Activated T-cell treated with anti-CD3 and anti-CD28 coated beads, Interleukin-2, amount 50 U/mL, for 24 hours (primary cell): ENCODE data around the gene ELOVL2.
A peak's percentile ranks its signal among the peaks of the same experiment; 100 is the strongest.
"Not testable (repeated sequence)": the region's sequence is repeated elsewhere in the genome, so short reads cannot be mapped to it uniquely, and the experiment has no call there.

Experiments
- DNase-seq: peaks from one replicate; pipeline ENCODE4 v3.0.0-alpha.2; 2020
- H3K27ac Mint-ChIP-seq: 2 replicates; pipeline ENCODE4 v1.8.0; 2020; ENCODE audit warnings: mild to moderate bottlenecking, mixed read lengths
- H3K27me3 Mint-ChIP-seq: 2 replicates; pipeline ENCODE4 v1.8.0; 2020; ENCODE audit warnings: mixed read lengths
- H3K36me3 Mint-ChIP-seq: 2 replicates; pipeline ENCODE4 v1.8.0; 2020; ENCODE audit warnings: low read depth, mixed read lengths
- H3K4me1 Mint-ChIP-seq: 2 replicates; pipeline ENCODE4 v1.8.0; 2020; ENCODE audit warnings: low read depth, mixed read lengths
- H3K4me3 Mint-ChIP-seq: 2 replicates; pipeline ENCODE4 v1.8.0; 2020; ENCODE audit warnings: mild to moderate bottlenecking, moderate library complexity, mixed read lengths
- H3K9me3 Mint-ChIP-seq: 2 replicates; pipeline ENCODE4 v1.8.0; 2020; ENCODE audit warnings: mixed read lengths

Gene ELOVL2

GRCh38 chr6:11043961-11044711, at the start of gene ELOVL2:
Gene ELOVL2 (minus strand): TSS chr6:11044305. CDS start chr6:11044230, 75 bp downstream.
- Mint-ChIP-seq H3K36me3 (no peaks in the 10 kb centered on the region), H3K27me3 (peaks cover 70% of the 10 kb centered on the region), H3K4me1 (peaks cover 13% of the 10 kb centered on the region), H3K9me3 (peaks cover 2% of the 10 kb centered on the region), H3K4me3 (peak within 1 kb of the TSS; percentile 69), H3K27ac (no peak within 1 kb of the TSS)
- DNase-seq: peak; percentile 34

GRCh38 chr6:11093376-11093625, 49.2 kb upstream of the ELOVL2 start:
- peaks cover 32% of the 10 kb centered on the region for H3K4me1 Mint-ChIP-seq
- no peaks in the 10 kb centered on the region for H3K9me3 Mint-ChIP-seq
- peak overlapping the region; percentile 98 for H3K27ac Mint-ChIP-seq
- no peaks in the 10 kb centered on the region for H3K27me3 Mint-ChIP-seq
- no peak for DNase-seq
- H3K4me3 Mint-ChIP-seq: peak overlapping the region; percentile 94
- H3K36me3 Mint-ChIP-seq: peaks cover 30% of the 10 kb centered on the region

GRCh38 chr6:11092668-11093375, 48.7 kb upstream of the ELOVL2 start:
- DNase-seq: no peak

GRCh38 chr6:11091141-11091540, 47.0 kb upstream of the ELOVL2 start:
- Mint-ChIP-seq H3K36me3 (peaks cover 14% of the 10 kb centered on the region), H3K4me1 (peaks cover 22% of the 10 kb centered on the region)
- H3K4me3 Mint-ChIP-seq, DNase-seq, H3K9me3 Mint-ChIP-seq, H3K27me3 Mint-ChIP-seq, H3K27ac Mint-ChIP-seq: not testable (repeated sequence)

More at GRCh38 chr6:11092668-11093375, 48.7 kb upstream of the ELOVL2 start:
- Mint-ChIP-seq H3K27me3 (no peaks in the 10 kb centered on the region), H3K9me3 (no peaks in the 10 kb centered on the region), H3K27ac (peak overlapping the region; percentile 98), H3K4me1 (peaks cover 28% of the 10 kb centered on the region), H3K4me3 (peak overlapping the region; percentile 94), H3K36me3 (peaks cover 26% of the 10 kb centered on the region)

GRCh38 chr6:11089695-11090094, 45.6 kb upstream of the ELOVL2 start:
- H3K4me3 Mint-ChIP-seq: no peak overlapping the region
- DNase-seq: no peak
- no peaks in the 10 kb centered on the region for H3K9me3 Mint-ChIP-seq
- H3K27ac Mint-ChIP-seq: no peak overlapping the region
- peaks cover 9% of the 10 kb centered on the region for H3K4me1 Mint-ChIP-seq
- peaks cover 11% of the 10 kb centered on the region for H3K36me3 Mint-ChIP-seq
- peaks cover 3% of the 10 kb centered on the region for H3K27me3 Mint-ChIP-seq

- not testable (repeated sequence) for H3K27ac Mint-ChIP-seq, H3K27me3 Mint-ChIP-seq, H3K36me3 Mint-ChIP-seq, DNase-seq, H3K4me1 Mint-ChIP-seq, H3K4me3 Mint-ChIP-seq, H3K9me3 Mint-ChIP-seq
Measured at GRCh38 chr6:11087141-11087812, 43.2 kb upstream of the ELOVL2 start.

- Mint-ChIP-seq H3K4me3 (no peak overlapping the region), H3K4me1 (no peaks in the 10 kb centered on the region), H3K27me3 (peaks cover 3% of the 10 kb centered on the region), H3K9me3 (no peaks in the 10 kb centered on the region), H3K27ac (no peak overlapping the region), H3K36me3 (no peaks in the 10 kb centered on the region)
- DNase-seq: no peak
Measured at GRCh38 chr6:11085758-11086435, 41.8 kb upstream of the ELOVL2 start.

GRCh38 chr6:11083956-11084355, 39.9 kb upstream of the ELOVL2 start:
- no peak overlapping the region for H3K4me3 Mint-ChIP-seq
- H3K27ac Mint-ChIP-seq: no peak overlapping the region
- no peaks in the 10 kb centered on the region for H3K4me1 Mint-ChIP-seq
- H3K27me3 Mint-ChIP-seq: peaks cover 3% of the 10 kb centered on the region
- no peak for DNase-seq
- no peaks in the 10 kb centered on the region for H3K36me3 Mint-ChIP-seq
- H3K9me3 Mint-ChIP-seq: no peaks in the 10 kb centered on the region

- H3K27me3 Mint-ChIP-seq: peaks cover 3% of the 10 kb centered on the region
- DNase-seq: no peak
- H3K27ac Mint-ChIP-seq: no peak overlapping the region
- no peaks in the 10 kb centered on the region for H3K36me3 Mint-ChIP-seq
- H3K4me1 Mint-ChIP-seq: no peaks in the 10 kb centered on the region
- no peaks in the 10 kb centered on the region for H3K9me3 Mint-ChIP-seq
- H3K4me3 Mint-ChIP-seq: no peak overlapping the region
Measured at GRCh38 chr6:11083491-11083890, 39.4 kb upstream of the ELOVL2 start.

GRCh38 chr6:11080296-11080695, 36.2 kb upstream of the ELOVL2 start:
- no peaks in the 10 kb centered on the region for H3K27me3 Mint-ChIP-seq
- no peak for DNase-seq
- H3K4me3 Mint-ChIP-seq: no peak overlapping the region
- no peaks in the 10 kb centered on the region for H3K36me3 Mint-ChIP-seq
- H3K27ac Mint-ChIP-seq: no peak overlapping the region
- H3K4me1 Mint-ChIP-seq: no peaks in the 10 kb centered on the region
- H3K9me3 Mint-ChIP-seq: no peaks in the 10 kb centered on the region

- H3K9me3 Mint-ChIP-seq: no peaks in the 10 kb centered on the region
- H3K27ac Mint-ChIP-seq: no peak overlapping the region
- no peaks in the 10 kb centered on the region for H3K36me3 Mint-ChIP-seq
- no peak for DNase-seq
- H3K4me3 Mint-ChIP-seq: no peak overlapping the region
- no peaks in the 10 kb centered on the region for H3K27me3 Mint-ChIP-seq
- no peaks in the 10 kb centered on the region for H3K4me1 Mint-ChIP-seq
Measured at GRCh38 chr6:11078266-11078665, 34.2 kb upstream of the ELOVL2 start.

GRCh38 chr6:11076540-11076939, 32.4 kb upstream of the ELOVL2 start:
- DNase-seq: no peak

GRCh38 chr6:11072101-11072500, 28.0 kb upstream of the ELOVL2 start:
- Mint-ChIP-seq H3K27me3 (no peaks in the 10 kb centered on the region), H3K4me1 (no peaks in the 10 kb centered on the region), H3K9me3 (no peaks in the 10 kb centered on the region), H3K4me3 (no peak overlapping the region), H3K27ac (no peak overlapping the region), H3K36me3 (no peaks in the 10 kb centered on the region)
- no peak for DNase-seq

More at GRCh38 chr6:11076540-11076939, 32.4 kb upstream of the ELOVL2 start:
- Mint-ChIP-seq H3K4me1 (no peaks in the 10 kb centered on the region), H3K9me3 (no peaks in the 10 kb centered on the region), H3K27me3 (no peaks in the 10 kb centered on the region), H3K36me3 (no peaks in the 10 kb centered on the region), H3K4me3 (no peak overlapping the region), H3K27ac (no peak overlapping the region)

- no peaks in the 10 kb centered on the region for H3K27me3 Mint-ChIP-seq
- H3K36me3 Mint-ChIP-seq: no peaks in the 10 kb centered on the region
- DNase-seq: no peak
- no peaks in the 10 kb centered on the region for H3K4me1 Mint-ChIP-seq
- no peak overlapping the region for H3K27ac Mint-ChIP-seq
- H3K9me3 Mint-ChIP-seq: no peaks in the 10 kb centered on the region
- no peak overlapping the region for H3K4me3 Mint-ChIP-seq
Measured at GRCh38 chr6:11069760-11070159, 25.7 kb upstream of the ELOVL2 start.
